ENCODE measurements around the gene NAT14.
"Not testable (repeated sequence)": the region's sequence is repeated elsewhere in the genome, so short reads cannot be mapped to it uniquely, and the experiment has no call there.

Gene NAT14

DNA sequence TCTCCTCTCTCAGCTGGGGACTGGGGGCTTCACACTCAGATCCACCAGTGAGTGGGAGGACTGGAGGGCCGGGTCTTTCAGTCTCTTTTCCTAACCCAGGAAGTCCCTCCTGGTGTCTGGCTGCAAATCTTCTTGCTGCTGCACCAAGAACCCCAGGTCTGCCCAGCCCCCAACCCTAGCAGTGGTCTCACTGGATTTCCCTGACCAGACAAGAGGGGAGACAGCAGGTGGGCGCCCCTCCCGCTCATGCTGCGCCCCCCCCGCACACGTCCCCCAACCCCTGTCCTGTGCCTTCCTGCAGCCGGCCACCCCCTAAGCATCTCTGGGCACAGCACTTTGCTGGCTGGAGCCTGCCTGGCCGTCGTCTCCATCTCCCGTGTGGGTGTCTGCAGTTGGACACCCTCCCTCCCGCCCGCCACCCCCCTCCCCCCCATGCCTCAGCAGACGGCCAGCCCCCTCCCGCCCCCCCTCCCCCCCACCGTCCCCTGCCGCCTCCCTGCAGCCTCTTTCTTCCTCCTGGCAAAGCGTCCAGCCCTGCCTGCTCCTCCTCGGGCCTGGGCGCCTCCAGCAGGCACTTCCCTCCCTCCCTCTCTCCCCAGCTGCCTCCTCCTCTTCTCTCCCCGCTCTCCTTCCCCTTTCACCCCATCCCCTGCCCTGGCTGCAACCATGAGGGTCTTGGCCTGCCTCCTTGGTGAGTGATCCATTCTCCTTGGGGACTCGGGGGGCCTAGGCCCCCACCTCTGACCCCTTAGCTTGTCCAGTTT, 3.1 kb downstream of the NAT14 start, which contains the start of gene SSC5D:
TSS of gene SSC5D (plus strand) at position 513 of the 764 bp plus-strand sequence. CDS start at position 667, 154 bp downstream.
- no peak for DNase-seq

DNA sequence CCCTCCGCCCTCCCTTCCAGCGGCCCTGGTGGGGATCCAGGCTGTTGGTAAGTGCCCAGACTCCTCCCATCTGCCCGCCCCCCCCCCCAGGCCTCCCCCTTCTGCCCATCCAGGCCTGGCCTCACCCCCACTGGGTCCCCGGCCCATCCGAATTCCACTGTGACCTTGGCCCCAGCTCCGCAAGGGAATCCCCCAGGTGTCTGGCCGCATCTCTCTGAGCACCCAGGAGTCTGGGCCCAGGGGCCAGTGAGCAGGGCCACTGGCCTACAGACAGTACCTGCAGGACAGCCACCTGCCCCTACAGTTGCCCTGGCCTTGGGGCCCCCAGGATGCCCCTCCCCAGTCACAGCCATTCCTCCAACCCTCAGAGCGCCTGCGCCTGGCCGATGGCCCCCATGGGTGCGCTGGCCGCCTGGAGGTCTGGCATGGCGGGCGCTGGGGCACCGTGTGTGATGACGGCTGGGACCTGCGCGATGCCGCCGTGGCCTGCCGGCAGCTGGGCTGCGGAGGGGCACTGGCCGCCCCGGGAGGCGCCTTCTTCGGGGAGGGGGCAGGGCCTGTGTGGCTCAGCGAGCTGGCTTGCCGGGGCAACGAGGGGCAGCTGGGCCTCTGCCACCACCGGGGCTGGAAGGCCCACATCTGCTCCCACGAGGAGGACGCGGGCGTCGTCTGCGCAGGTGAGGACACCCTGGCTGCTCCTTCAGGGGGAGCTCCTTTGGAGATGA, 4.2 kb downstream of the NAT14 start:
- DNase-seq = no peak

DNA sequence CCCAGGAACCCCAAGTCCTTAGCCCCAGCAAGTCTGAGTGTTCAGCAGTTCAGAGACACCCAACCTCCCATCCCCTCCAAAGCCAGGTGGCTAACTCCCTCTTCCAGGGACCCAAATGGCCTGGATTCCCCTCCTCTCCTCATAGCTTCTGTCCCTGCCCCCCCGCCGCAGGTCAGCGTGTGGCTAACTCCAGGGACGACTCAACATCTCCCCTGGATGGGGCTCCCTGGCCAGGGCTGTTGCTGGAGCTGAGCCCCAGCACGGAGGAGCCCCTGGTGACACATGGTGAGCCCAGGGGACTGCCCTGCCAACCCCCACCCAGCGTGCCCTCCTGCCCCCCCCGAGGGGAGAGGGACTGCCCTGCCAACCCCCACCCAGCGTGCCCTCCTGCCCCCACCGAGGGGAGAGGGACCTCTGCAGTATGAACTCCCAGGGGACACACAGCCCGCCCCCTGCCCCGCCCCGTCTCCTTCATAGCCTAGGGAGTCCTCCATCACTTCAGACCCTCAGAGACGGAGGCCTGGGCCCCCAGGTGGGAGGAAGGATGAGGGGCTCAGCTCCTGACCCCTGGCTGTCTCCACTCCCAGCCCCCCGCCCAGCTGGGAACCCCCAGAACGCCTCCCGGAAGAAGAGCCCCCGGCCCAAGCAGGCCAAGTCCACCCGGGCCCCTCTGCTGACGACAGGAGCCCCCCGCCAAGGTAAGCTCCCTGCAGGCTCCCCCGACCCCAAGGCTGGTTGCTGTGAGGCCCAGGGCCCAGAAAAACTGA, 4.9 kb downstream of the NAT14 start:
- no peak for DNase-seq

DNA sequence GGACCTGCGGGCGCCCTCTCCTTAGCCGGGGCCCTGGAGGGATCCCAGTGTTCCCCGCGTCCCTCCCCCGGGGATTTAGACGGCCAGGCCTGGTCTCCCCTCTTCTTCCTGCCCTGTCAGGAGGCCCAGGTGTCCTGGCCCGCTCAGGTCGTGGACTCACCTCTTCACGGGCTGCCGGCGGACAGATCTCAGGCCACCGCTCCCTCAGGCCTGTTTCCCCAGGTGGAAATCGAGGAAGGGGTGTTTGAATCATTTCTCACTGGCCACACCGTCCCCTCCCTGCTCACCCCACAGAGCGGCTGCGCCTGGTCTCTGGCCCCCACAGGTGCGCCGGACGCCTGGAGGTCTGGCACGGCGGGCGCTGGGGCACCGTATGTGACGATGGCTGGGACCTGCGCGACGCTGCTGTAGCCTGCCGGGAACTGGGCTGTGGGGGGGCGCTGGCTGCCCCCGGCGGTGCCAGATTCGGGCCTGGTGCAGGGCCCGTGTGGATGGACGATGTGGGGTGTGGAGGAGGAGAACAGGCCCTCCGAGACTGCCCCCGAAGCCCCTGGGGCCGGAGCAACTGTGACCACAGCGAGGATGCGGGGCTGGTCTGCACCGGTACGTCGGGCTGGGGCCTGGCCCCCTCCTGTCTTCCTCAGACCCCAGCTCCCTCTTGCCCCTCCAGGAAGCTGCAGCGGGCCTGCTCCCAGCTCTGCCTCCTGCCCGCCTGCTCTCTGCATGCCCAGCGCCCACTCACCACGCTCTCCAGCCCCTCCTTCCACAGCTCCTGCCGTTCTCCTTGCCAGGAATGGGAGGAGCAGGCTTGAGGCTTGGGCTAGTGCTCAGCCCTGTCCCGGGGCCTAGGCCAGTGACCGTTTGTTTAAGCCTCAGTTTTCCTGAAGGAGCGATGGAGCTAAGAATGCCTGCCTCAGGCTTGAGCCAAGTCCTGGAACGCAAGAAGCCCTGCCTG, 5.8 kb downstream of the NAT14 start:
- DNase-seq = no peak

DNA sequence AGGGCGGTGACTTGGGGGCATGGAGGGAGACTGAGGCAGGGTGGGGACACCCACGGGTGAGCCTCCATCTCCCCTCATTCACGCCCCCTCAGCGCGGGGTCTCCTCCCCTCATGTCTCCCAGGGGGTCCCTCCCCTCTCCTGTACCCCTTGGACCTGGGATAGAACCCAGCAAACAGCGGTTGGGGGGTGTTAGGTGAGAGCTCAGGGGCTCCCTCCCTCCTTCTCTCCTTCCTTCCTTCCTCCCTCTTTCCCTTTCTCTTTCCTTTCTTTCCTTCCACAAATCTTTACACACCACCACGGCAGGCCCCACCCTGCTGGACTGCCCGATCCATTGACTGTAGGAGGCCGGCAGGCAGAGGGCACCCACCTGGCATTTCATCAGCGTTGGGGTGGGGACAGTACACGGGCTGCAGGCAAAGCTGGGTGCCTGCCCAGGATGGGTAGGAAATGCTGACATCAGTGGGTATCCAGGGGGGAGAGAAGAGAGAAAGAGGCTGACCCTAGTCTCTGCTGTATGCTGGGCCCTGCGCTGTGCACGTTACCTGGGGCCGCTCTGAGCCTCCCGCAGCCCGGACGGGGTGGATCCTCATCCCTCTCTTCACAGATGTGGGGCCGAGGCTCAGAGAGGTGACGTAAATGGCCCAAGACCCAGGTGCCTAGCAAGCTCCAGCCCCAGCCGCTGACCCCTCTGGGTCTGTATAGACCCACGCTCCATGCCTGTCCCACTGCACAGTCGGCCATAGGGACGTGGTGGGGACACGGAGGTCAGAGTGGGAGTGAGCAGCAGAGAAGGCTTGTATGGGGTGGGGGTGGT, 6.8 kb downstream of the NAT14 start:
- DNase-seq = no peak

DNA sequence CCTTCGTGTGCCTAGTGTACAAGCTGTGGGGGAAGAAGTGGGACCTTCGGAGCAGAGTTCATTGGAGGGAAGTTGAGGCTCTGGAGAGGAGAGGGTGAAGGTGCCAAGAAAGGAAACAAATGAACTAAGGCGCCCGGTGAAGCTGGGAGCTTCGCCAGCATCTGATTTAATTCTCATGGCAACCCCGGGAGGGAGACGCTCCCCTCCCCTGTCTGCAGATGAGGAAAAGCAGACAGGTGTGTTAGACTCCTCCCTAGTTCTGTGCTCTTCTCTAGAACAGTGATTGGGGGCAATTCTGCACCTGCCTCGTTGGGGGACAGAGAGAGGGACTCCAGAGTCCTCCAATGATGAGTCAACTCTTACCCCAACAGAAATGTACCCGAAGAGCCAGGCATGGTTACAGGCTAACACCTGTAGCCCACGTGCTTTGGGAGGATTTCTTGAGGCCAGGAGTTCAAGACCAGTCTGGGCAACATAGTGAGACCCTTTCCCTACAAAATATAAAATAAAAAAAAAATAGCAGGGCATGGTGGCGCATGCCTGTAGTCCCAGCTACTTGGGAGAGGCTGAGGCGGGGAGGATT, 7.5 kb downstream of the NAT14 start:
- DNase-seq = no peak

DNA sequence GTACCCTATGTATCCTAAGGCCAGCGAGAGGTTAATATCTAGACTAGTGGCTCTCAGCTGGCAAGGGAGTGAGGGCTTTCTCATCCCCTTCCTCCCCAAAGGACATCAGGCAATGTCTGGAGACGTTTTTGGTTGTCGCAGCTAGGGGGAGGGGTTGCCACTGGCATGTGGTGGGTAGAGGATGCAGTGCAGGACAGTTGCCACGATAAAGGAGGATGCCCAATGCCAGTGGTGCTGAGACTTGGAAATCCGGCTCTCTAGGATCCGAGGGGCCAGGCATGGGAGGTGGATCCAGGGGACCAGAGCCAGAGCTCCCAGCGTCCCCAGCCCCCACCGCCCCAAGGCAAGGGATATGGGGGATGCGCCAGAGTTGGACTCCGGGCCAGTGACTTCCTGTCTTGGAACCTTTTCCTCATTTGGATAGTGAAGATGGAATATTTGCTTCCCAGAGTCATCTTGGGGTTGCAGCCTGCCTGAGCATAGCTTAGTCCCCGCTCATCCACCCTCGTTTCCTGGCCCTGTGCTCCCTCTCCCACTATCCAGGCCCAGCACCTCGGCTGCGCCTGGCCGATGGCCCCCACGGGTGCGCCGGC, 8.2 kb downstream of the NAT14 start:
- no peak for DNase-seq

DNA sequence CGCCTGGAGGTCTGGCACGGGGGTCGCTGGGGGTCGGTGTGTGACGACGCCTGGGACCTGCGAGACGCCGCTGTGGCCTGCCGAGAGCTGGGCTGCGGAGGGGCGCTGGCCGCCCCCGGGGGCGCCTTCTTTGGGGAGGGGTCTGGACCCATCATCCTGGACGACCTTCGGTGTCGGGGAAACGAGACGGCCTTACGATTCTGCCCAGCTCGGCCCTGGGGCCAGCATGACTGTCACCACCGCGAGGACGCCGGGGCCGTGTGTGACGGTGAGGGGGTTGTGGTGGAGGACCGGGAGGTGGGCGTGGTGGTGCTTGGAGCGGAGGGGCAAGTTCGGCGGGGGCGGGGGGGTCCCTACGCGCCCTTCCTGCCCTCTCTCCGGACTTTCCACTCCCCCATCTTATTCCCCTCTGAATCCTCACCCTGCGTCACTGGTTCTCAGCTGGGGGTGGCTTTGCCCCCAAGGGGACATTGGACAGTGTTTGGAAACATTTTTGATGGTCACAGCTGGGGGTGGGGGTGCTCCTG, 8.7 kb downstream of the NAT14 start:
- DNase-seq = no peak

DNA sequence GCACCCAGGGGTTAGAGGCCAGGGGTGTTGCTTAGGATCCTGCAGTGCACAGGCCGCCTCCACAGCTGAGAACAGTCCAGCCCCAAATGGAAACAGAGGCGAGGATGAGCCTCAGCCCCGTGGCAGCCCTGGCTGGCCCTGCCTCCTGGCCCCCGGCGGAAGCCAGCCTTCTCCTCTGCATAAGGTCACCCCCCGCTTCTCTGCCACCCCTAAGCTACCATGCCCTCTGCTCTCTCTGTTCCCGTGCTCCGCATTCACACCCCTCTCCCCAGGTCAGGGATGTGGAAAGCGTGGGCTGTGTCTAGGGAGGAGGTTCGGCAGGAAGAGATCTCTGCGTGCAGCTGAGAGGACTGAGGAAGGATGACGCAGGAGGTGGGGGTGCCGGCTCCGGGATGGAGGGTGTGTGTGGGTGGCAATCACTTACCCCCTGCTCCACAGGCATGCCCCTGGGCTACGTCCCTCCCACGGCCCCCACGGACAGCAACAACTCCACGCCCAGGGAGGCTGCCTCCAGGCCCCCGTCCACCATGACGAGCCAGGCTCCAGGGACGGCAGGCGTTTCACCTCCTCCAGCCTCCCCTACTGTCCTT, 9.3 kb downstream of the NAT14 start:
- no peak for DNase-seq

DNA sequence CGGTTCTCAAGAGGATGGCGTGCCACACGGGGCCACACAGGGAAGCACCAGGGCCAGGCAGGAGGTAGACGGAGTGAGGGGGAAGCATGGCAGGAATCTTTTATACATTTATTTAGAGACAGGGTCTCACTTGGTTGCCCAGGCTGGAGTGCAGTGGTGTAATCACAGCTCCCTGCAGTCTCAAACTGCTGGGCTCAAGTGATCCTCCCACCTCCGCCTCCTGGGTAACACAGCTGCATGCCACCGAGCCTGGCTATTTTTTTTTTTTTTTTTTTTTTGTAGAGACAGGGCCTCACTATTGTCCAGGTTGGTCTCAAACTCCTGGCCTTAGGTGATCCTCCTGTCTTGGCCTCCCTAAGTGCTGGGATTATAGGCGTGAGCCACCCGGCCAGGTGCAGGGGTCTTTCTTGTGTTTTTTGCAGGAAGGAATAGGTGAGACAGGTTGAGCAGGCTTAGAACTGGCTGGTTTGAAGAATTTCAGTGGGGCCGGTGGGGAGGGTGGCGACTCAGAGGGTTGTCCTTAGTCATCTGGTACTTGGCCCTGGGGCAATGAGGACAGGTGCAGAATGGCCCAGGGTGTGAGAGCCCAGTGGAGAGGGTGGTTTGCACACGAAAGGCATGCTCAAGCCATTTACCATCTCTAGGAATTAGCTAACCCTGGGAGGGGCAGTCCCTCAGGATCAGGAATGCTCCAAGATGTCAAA, 10.8 kb downstream of the NAT14 start:
- DNase-seq = no peak

DNA sequence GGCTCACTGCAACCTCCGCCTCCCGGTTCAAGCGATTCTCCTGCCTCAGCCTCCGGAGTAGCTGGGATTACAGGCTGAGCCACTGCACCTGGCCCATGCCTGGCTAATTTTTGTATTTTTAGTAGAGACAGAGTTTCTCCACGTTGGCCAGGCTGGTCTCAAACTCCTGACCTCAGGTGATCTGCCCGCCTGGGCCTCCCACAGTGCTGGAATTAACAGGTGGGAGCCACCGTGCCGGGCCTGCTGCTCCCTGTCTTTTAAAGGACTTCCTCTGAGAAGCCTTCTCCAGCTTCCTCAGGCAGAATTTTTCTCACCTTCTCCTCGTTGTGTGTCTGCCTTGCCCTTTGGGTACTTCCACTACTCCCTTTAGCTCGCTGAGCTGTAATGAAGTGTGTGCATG, 11.8 kb downstream of the NAT14 start:
- DNase-seq = not testable (repeated sequence)

DNA sequence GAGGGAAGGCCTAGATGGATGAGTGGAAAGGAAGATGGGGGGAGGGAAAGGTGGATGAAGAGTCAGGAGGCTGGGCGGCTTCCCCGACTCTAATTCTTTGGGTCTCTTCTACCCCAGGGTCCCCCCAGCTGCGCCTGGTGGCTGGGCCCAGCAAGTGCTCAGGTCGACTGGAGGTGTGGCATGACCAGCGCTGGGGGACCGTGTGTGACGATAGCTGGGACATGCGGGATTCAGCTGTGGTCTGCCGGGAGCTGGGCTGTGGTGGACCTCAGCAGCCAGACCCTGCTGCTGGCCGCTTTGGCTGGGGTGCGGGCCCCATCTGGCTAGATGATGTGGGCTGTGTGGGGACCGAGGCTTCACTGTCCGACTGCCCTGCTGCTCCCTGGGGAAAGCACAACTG, 12.8 kb downstream of the NAT14 start:
- DNase-seq = no peak

DNA sequence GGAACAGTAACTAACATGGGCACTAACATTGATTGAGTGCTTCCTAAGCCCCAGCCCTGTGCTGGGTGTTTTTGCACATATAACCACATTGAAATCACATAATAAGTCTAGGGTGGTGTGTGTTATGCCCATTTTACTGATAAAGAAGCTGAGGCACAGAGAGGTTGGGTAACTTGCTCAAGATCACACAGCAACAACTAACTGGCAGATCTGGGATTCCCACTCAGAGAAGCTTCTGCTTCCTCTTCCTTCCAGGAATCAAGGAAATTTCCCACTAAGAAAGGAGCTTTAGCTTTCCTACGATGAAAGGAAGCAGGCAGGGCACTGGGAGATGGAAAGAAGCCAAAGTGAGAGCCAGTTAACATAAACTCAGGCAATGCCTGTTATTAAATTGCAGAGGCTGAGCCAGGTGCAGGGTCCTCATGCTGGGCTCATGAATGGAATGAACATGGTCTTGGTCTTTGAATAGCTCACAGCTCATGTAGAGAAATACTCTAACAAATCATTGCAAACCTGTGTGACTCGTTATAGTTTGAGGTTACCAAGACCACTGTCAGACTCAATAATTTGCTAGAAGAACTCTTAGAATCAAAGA, 13.4 kb downstream of the NAT14 start:
- DNase-seq = no peak

DNA sequence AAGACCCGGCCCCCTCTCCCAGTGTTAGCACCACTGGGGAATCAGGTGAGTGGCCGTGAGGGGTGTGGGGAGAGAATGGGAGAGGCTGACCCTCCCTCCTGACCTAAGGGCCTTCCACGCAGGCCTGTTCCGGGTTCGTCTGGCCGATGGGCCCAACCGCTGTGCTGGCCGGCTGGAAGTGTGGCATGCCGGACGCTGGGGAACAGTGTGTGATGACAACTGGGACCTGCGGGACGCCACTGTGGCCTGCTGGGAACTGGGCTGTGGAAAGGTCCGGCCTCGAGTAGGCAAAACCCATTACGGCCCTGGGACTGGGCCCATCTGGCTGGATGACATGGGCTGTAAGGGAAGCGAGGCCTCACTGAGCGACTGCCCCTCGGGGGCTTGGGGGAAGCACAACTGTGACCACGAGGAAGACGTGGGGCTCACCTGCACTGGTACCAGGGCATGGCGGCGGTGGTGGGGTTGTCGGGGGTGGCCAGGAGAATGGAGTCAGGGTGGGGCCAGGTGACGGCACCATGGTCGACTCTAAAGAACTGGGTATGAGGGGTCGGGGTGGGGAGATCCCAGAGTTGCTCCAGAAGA, 15.5 kb downstream of the NAT14 start:
- DNase-seq = no peak

DNA sequence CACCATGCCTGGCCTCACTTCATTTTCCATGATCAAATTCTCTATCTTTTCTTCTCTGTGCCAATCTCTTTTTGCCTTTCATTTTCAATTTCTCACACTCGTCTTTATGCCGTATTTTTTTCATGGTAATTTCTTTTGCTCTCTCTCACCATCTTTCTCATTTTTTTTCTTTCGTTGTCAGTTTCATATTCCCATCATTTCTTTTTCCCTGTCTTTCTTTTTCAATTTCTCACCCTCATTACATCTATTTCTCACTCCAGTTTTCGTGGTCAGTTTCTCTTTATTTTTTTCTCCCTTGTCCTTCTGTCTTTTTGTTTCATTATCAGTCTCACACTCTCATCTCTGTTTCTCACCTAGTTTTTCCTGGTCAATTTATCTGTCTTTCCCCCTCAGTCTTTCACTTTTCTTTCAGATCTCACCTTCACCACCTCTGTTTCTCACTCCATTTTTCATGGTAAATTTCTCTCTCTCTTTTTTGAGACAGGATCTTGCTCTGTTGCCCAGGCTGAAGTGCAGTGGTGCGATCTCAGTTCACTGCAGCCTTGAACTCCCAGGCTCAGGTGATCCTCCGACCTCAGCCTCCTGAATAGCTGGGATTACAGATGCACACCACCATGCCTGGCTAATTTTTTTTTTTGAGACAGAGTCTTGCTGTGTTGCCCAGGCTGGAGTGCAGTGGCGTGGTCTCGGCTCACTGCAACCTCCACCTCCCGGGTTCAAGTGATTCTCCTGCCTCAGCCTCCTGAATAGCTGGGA, 17.4 kb downstream of the NAT14 start:
- no peak for DNase-seq

DNA sequence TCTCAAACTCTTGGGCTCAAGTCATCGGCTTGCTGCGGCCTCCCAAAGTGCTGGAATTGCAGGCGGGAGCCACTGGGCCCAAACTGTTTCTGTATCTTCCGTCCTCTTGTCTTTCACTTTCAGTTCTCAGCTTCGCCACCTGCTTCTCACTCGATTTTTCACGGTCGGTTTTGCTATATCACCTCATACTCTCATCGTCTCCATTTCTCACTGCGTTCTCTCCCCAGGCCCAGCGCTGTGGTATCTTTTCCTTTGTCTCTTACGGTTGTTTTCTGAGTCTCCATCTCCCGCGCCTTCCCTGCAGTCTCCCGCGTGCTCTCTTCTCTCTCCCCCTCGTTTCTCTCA, 18.1 kb downstream of the NAT14 start:
- no peak for DNase-seq

DNA sequence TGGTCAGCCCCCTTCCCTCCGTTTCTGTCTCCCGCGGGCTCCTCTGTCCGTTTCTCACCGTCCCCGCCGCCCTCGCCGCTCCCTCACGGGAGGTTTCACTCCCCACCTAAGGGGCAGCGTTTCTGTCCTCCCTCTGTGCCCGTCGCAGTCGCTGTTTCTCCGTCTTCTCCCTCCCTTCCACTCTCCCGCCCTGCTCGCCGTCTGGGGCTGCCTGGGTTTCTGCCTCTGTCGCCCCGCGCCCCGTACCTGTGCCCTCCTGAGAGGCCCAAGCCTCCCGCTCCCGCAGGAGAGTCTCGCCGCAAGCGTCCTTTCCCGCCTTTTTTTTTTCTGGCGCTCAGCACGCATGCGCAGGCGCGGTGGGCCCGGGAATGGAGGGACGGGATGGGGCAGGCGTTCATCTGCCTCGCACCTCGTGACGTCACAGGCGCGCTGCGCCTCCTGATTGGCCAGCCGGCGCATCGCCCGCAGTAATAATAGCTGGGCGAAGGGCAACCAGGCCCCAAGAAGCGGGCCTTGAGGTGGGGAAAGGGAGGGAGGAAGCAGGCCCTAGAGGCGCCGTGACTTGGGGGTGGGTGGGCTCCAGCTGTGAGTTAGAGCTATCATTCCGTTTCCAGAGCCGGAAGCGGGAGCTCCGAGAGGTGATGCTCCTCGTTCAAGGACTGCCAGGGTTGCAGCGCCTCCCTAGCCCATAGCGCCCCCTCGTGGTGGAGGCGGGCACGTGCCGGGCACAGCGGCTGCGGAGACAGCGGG, 18.7 kb downstream of the NAT14 start:
- DNase-seq = peak; percentile 85
